Tibial nerve (tissue), 4 donors: ENCODE results near the gene SPRING1. TPM values are rescaled to one million over a fixed set of nuclear protein-coding genes. Genes with fewer than 3 reads are reported as not detected.
"Not testable (repeated sequence)": the region's sequence is repeated elsewhere in the genome, so short reads cannot be mapped to it uniquely, and the experiment has no call there.

Source experiments
- DNase-seq, 2 donors: peaks; one replicate each; pipeline ENCODE4 v3.0.0-alpha.2; 2019; ENCODE audit warnings: low spot score in 2 of 2
- H3K27ac ChIP-seq, 4 donors: fragments of 200-600 bp; sonication (generic) in 3 of 4; one replicate each; pipeline ENCODE4 v1.5.1; 2017 to 2019; ENCODE audit warnings: mild to moderate bottlenecking in 1 of 4
- H3K27me3 ChIP-seq, 2 donors: fragments of 200-600 bp; sonication (generic) in 1 of 2; one replicate each; pipeline versions ENCODE4 v1.5.1 to v1.6.0; 2017 to 2019
- H3K36me3 ChIP-seq, 3 donors: fragments of 200-600 bp; sonication (generic); one replicate each; pipeline ENCODE4 v1.5.1; 2018 to 2019
- H3K4me1 ChIP-seq, 4 donors: fragments of 200-600 bp; sonication (generic) in 3 of 4; one replicate each; pipeline ENCODE4 v1.5.1; 2017 to 2019
- H3K4me3 ChIP-seq, 4 donors: fragments of 200-600 bp; sonication (generic) in 3 of 4; one replicate each; pipeline ENCODE4 v1.5.1; 2017 to 2019; ENCODE audit warnings: mild to moderate bottlenecking in 1 of 4, moderate library complexity in 1 of 4
- H3K9me3 ChIP-seq, 4 donors: fragments of 200-600 bp; sonication (generic) in 3 of 4; one replicate each; pipeline ENCODE4 v1.5.1; 2017 to 2019
- CTCF ChIP-seq, 5 experiments: fragments of 200-600 bp in 3 of 5; fragments of 450-650 bp in 2 of 5; sonication (generic) in 3 of 5; IDR thresholded peaks; one replicate each; pipeline ENCODE4 v1.5.1; 2016 to 2019; ENCODE audit warnings: antibody characterized with exemption in 5 of 5, mild to moderate bottlenecking in 3 of 5, moderate library complexity in 2 of 5
- EP300 ChIP-seq, 2 donors: sonication (generic); formaldehyde crosslinking; IDR thresholded peaks; one replicate each; pipeline ENCODE4 v1.6.1; 2017; ENCODE audit warnings: antibody characterized with exemption in 2 of 2, mild to moderate bottlenecking in 1 of 2
- POLR2A ChIP-seq, 2 donors: fragments of 450-650 bp; IDR thresholded peaks; one replicate each; pipeline ENCODE4 v1.6.1; 2017; ENCODE audit warnings: antibody characterized with exemption in 2 of 2, mild to moderate bottlenecking in 2 of 2, moderate library complexity in 2 of 2
- WGBS, 2 donors: methylation state at CpG; one replicate each; pipeline ENCODE4 v1.1.5; 2018; 5-methylcytosine and 5-hydroxymethylcytosine counted together
- total RNA-seq, 4 donors: library from RNA; depleted of rRNA; stranded (reverse); fragments of >200 nt; gene quantifications; one replicate each; pipeline ENCODE4 v1.1.0, GENCODE V29; 2016

SPRING1 gene
- total RNA-seq, 4 donors from 2014 or later, result 13.9 to 18.6 (median 14.9) TPM

DNA sequence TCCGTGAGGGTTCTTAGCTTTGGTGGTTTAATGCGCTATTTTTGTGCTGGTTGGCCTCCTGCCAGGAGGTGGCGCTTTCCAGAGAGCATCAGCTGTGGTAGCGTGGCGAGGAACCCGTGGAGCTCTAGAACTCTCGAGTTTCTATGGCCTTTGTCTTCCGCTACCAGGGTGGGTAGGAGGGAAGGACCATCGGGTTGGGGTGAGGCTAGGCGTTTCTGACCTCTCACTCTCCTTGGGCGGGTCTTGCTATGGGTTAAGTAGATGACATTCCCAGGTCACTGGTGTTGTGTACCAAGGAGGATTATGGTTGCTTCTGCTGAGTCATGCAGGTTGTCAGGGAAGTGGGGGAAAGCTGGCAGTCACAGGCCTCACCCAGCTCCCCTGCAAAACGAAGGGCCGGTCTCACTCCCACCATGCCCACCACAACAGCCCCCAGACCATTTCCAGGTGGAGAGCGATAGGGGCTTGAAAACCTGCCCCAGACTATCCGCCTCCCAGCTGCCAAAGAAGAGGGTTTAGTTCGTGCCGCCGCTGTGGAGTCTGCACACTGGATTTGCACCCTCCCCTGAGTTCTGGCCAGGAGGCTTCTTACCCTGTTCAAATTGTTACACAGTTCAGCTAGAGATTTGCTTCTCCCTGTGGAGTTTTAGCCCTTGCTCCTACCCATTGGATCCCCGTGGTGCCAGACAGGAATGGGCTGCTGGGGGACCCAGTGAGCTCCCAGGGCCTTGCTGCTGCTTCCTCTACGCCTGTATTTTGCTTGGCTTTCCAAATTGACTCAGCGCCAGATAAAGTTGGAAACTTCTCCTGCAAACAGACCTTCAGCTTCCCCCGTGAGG, 22.1 kb upstream of the SPRING1 start:
- no peaks in the 10 kb centered on the region for H3K4me1 ChIP-seq
- H3K4me3 ChIP-seq, result no peak overlapping the region
- H3K9me3 ChIP-seq, result no peaks in the 10 kb centered on the region
- no peaks in the 10 kb centered on the region for H3K36me3 ChIP-seq
- H3K27ac ChIP-seq, result no peak overlapping the region
- no peak for DNase-seq
- WGBS, 2 donors, result 66% methylated on average over 22 of the region's 22 CpGs
- H3K27me3 ChIP-seq, result no peaks in the 10 kb centered on the region
- no peak for TF ChIP-seq POLR2A (IDR thresholded peaks at IDR 0.05)

GRCh38 chr12:116754783-116755182, 16.9 kb upstream of the SPRING1 start:
- H3K27me3 ChIP-seq, DNase-seq, H3K9me3 ChIP-seq, H3K4me1 ChIP-seq, H3K4me3 ChIP-seq, H3K27ac ChIP-seq, H3K36me3 ChIP-seq: not testable (repeated sequence)
- WGBS, 2 donors, result 86 to 97% methylated on average over 1 of the region's 1 CpG

DNA sequence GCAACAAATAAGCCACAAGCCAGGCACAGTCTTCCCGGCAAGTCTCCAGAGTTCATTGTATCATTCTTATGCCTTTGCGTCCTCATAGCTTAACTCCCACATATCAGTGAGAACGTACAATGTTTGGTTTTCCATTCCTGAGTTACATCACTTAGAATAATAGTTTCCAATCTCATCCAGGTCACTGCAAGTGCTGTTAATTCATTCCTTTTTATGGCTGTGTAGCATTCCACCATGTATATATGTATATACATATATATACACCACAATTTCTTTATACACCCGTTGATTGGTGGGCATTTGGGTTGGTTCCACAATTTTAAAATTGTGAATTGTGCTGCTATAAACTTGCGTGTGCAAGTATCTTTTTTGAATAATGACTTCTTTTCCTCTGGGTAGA, 16.2 kb upstream of the SPRING1 start:
- not testable (repeated sequence) for H3K27ac ChIP-seq, H3K36me3 ChIP-seq, H3K9me3 ChIP-seq, DNase-seq, H3K27me3 ChIP-seq, H3K4me1 ChIP-seq, H3K4me3 ChIP-seq
- 92% methylated on average over 5 of the region's 5 CpGs for WGBS, 2 donors

GRCh38 chr12:116750298-116750697, 12.4 kb upstream of the SPRING1 start:
- no peak for TF ChIP-seq POLR2A (IDR thresholded peaks at IDR 0.05)
- TF ChIP-seq EP300 (IDR thresholded peaks at IDR 0.05), result no peak
- TF ChIP-seq CTCF (IDR thresholded peaks at IDR 0.05), result no peak
- no peak for DNase-seq
- Histone ChIP-seq H3K27ac (no peak overlapping the region), H3K9me3 (no peaks in the 10 kb centered on the region), H3K4me1 (no peaks in the 10 kb centered on the region), H3K36me3 (peaks cover 0 to 5% (median 0%) of the 10 kb centered on the region in 3 donors), H3K27me3 (no peaks in the 10 kb centered on the region), H3K4me3 (no peak overlapping the region)
- WGBS, 2 donors, result 94 to 96% methylated on average over 4 of the region's 4 CpGs

DNA sequence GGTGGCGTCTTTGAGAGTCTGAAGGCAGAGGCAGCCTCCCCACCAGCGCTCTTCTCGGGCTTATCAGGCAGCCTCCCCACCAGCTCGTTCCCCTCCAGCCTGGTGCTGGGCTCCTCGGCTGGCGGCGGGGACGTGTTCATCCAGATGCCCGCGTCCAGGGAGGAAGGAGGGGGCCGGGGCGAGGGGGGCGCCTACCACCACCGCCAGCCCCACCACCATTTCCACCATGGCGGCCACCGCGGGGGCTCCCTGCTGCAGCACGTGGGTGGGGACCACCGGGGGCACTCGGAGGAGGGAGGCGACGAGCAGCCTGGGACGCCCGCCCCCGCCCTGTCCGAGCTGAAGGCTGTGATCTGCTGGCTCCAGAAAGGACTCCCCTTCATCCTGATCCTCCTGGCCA, 12.0 kb upstream of the SPRING1 start:
- Histone ChIP-seq H3K9me3 (no peaks in the 10 kb centered on the region), H3K27ac (no peak overlapping the region), H3K36me3 (peaks cover 0 to 5% (median 0%) of the 10 kb centered on the region in 3 donors), H3K27me3 (no peaks in the 10 kb centered on the region), H3K4me3 (no peak overlapping the region), H3K4me1 (no peaks in the 10 kb centered on the region)
- TF ChIP-seq EP300 (IDR thresholded peaks at IDR 0.05) (no peak), POLR2A (IDR thresholded peaks at IDR 0.05) (no peak), CTCF (IDR thresholded peaks at IDR 0.05) (no peak)
- DNase-seq, result no peak
- WGBS, 2 donors, result 93 to 95% methylated on average over 25 of the region's 26 CpGs

DNA sequence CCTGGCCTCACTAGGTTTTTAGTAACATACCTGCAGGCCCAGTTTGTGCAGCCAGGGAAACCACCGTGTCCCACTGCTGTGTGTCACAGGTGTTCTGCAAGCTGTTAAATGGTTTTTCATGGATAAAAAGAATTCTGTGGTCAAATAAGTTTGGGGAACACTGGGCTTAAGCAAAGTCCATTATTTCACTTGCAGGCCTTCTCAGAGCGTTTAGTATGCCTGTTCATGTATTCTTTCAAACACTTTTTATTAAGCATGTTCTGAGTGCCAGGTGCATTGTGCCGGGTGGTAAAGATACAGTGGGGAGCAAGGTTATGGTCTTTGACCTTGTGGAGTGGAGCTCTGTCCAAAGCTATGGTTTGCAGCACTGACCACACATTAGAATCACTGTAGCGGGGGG, 7.7 kb upstream of the SPRING1 start:
- WGBS, 2 donors, result 87 to 90% methylated on average over 4 of the region's 4 CpGs
- Histone ChIP-seq H3K27me3 (no peaks in the 10 kb centered on the region), H3K27ac (no peak overlapping the region), H3K4me1 (no peaks in the 10 kb centered on the region), H3K4me3 (no peak overlapping the region), H3K36me3 (no peaks in the 10 kb centered on the region), H3K9me3 (no peaks in the 10 kb centered on the region)
- no peak for DNase-seq
- TF ChIP-seq EP300 (IDR thresholded peaks at IDR 0.05), result no peak

DNA sequence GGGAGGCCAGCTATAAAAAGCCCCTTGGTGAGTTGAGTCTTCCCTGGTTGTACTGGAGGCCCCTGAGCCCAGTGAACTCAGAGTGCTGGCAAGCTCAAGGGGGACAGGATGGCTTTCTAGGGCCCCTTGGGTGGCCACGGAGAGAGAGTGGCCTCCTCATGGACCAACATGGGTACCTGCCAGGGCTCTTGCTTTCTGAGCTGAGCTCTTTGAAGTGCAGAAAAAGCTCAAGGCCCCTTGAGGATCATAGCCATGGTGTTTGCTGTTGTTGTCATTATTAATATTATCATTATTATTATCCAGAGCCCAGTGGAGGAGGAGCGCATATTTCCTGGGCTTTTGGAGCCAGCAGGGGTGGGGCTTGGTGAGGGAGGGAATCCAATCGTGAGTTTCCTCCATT, 6.9 kb upstream of the SPRING1 start:
- Histone ChIP-seq H3K36me3 (no peaks in the 10 kb centered on the region), H3K27ac (no peak overlapping the region), H3K4me1 (no peaks in the 10 kb centered on the region), H3K4me3 (no peak overlapping the region), H3K9me3 (no peaks in the 10 kb centered on the region), H3K27me3 (no peaks in the 10 kb centered on the region)
- 42 to 45% methylated on average over 3 of the region's 3 CpGs for WGBS, 2 donors
- TF ChIP-seq EP300 (IDR thresholded peaks at IDR 0.05), result no peak
- no peak for TF ChIP-seq POLR2A (IDR thresholded peaks at IDR 0.05)
- TF ChIP-seq CTCF (IDR thresholded peaks at IDR 0.05), result no peak
- no peak for DNase-seq

DNA sequence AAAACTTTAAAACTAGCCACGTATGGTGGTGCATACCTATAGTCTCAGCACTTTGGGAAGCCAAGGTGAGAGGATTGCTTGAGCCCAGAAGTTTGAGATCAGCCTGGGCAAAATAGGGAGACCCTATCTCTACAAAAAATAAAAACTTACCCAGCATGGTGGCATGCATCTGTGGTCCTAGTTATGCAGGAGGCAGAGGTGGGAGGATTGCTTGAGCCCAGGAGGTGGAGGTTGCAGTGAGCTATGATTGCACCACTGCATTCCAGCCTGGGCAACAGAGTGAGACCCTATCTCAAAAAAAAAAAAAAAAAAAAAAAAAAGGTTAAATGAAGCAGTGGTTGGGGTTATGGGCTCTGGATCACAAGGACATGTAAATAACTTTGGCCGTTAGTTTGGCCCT, 4.9 kb upstream of the SPRING1 start:
- not testable (repeated sequence) for H3K4me3 ChIP-seq, H3K4me1 ChIP-seq, H3K9me3 ChIP-seq, H3K36me3 ChIP-seq, H3K27ac ChIP-seq, H3K27me3 ChIP-seq, DNase-seq
- WGBS, 2 donors, result 72 to 89% methylated on average over 2 of the region's 2 CpGs
